HG02759 (cell line): ENCODE measurements around the gene IFITM2.
"Not testable (repeated sequence)": the region's sequence is repeated elsewhere in the genome, so short reads cannot be mapped to it uniquely, and the experiment has no call there.

ENCODE experiments used
- ATAC-seq: cut with Tn5 transposase; IDR thresholded peaks from one replicate; pipeline ENCODE4 v1.9.1; 2021; ENCODE audit warnings: mild to moderate bottlenecking, moderate library complexity; ENCODE audit not compliant: unreplicated experiment

IFITM2 gene

DNA sequence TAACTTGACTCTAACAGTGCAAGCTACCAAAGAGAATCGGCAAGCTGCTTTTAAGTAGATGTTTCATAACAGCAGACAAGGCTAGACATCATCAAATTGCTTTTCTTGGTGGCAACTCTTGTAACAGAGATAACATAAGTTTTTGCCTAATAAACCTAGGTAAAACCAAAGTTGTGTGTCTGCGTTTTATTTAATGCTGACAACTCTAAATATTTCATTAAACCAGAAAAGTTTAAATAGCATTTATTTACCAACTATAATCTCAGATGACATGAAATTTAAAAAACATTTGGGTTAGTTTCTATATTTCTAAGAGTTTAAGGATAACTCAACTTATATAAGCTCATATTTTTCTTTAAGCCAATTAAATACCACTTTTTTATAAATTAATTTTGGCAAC, 32.3 kb downstream of the IFITM2 start:
- no peak for ATAC-seq

DNA sequence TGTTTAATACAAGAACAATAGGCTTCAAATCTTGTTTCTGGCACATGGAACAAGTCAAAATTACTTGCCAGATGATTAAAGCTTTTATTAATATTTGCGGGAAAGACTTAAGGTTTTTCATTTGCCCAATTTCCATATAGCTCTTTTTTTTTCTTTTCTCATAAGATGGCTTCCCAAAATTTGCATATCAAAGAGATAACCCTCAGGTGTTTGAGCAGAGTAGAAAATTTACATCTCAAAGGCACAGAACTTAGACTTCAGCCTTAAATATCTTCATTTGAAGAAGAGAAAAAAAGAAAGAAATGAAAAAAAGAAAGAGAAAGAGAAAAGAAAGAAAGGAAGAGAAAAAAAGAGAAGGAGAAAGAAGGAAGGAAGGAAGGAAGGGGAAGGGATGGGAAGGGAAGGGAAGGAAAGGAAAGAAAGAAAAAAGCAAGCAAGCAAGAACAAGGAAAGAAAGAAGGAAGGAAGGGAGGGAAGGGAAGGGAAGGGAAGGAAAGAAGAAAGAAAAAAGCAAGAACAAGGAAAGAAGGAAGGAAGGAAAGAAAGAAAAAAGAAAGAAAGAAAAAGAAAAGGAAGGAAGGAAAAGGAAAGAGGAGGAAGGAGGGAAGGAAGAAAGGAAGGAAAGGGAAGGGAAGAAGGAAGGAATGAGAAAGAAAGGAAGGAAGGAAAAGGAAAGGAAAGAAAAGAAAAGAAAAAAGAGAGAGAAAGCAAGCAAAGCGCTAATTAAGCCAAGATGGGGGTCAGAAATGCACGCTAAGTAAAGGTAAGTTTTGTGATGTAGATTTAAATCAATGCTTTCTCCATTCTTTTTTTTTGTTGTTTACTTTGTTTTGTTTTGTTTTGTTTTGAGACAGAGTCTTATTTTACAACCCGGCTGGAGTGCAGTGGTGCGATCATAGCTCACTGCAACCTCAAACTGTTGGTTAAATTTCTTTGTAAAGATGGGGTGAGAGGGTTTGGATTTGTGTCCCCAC, 33.2 kb downstream of the IFITM2 start:
- no peak for ATAC-seq

DNA sequence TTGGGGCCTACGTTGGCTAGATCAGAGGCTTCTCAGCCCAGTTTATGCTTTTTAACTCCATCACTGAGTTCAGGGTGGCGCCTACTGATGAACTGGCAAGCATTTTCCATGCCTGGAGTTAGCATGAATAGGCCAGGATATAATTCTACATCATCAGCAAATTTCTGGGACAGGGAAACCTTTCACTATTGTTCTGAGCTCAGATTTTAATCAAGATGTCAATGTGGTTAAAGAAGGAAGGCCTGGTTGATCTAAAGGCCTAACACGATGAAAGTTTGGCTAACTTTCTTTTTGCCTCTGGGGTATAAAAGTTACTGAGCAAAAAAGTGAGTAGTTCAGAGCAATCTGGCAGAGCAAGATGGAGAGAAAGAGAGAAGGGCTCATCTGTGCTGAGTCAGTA, 34.7 kb downstream of the IFITM2 start:
- no peak for ATAC-seq

DNA sequence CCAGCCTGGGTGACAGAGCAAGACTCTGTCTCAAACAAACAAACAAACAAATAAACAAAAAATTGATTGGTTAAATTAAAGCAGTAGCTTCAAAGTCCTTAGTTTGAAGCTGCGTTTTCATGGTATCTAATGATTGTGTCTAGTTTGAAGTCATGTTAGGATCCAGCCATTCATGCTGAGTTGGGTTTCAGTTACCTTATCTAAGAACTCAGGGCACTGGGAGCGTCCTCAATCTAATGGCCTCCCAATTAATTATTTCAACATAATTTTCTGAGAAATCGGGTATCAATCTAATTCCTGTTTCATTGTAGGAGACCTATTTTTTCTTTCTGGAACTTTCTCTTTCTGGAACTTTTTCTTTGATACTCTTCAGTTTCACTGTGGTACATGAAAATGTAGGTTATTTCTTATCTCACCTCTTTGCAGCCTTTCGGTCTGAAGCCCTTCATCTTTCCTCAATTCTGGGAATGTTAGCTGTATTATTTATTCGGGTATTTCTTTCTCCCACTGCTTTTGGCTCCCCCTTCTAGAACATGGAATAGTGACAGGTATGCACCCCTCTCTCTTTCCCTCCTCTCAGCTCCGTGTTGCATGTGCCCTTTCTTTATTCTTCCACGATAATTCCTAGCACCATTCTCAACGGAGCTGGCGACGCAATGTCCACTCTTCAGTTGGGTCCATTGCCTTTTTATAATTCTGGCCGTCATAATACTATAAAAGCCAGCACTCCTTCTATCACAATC, 37.4 kb downstream of the IFITM2 start:
- no peak for ATAC-seq

DNA sequence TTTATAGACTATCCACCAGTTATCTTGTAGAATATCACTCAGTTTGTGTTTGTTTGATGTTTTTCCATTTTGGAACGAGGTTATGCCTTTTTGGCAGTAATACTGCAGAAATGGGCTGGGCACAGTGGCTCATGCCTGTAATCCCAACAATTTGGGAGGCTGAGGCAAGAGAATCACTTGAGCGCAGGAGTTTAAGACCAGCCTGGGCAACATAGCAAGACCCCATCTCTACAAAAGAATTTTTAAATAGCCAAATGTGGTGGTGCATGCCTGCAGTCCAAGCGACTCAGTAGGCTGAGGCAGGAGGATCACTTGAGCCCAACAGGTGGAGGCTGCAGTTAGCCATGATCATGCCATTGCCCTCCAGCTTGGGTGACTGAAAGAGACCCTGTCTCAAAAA, 38.9 kb downstream of the IFITM2 start:
- no peak for ATAC-seq

DNA sequence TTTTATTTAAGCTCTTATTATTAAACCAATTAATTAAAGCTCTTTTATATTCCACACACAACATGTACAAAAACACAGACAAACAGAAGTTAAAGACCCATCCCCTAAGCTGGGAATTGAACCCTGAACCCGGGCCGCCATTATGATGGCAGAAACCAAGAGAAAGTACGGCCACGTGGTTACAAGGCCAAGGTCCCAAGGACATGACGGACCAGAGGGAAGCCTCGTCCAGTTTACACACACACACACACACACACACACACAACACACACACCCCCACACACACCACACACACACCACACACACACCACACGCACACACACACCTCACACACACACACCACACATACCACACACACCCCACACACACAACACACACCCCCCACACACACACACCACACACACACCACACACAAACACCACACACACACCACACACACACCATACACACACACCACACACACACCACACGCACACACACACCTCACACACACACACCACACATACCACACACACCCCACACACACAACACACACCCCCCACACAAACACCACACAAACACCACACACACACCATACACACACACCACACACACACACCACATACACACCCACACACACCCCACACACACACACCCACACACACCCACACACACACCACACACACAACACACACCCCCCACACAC, 41.8 kb downstream of the IFITM2 start:
- ATAC-seq, result not testable (repeated sequence)

DNA sequence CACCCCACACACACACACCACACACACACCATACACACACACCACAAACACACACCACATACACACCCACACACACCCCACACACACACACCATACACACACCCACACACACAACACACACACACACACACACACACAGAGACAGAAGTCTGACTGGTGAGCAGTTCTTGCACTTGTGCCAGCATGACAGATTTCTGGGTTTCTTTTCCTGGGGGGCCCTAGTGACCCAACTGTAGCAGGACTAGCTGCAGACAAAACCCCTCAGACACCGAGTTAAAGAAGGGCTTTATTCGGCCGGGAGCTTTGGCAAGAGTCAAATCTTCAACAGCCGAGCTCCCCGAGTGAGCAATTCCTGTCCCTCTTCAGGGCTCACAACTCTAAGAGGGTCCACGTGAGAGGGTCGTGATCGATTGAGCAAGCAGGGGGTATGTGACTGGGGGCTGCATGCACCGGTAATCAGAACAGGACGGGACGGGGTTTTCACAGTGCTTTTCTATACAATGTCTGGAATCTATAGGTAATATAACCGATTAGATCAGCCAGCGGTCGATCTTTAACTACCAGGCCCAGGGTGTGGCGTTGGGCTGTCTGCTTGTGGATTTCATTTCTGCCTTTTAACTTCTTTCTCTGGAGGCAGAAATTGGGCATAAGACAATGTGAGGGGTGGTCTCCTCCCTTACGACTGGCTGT, 42.6 kb downstream of the IFITM2 start:
- ATAC-seq, result not testable (repeated sequence)

DNA sequence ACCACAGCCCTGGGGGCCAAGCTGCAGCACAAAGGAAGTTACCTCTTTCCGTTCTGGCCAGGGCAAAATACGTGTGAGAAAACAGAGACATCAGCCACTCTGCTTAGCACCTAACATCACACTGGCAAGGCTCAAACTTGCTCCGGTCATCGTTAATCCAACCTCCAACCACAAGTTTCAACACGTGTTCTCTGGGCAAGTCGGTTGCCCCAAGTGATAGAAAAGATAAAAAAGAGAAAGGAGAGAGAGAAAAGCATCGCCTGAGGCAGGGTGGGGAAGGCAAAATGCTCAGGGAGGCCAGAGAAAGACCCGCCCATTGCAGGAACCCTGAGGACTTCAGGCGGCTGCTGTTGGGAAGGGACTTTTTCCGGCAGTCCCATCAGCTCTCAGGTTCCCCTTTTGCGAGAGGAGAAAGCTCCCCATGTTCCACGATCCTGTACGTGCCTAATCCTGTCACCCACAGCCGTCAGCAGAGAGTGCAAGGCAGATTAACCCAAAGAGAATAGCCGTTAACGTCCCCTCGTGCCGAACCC, 43.2 kb downstream of the IFITM2 start:
- no peak for ATAC-seq

DNA sequence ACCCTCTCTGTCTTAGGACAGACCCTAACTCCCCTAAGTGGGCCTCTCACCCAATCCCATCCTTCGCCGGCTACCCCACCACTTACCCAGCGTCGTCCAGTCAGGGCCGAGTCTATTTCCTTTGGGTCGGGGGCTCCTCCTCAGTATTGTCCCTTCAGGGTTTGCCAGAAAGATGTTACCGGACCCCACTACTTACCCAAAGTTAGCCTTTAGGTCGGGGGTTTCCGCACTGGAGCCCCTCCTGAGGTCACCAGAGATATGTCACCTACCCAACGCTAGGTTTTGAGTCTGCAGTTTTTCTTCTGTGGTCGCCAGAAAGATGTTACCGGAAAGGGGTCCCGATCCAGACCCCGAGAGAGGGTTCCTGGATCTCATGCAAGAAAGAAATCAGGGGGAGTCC, 43.8 kb downstream of the IFITM2 start:
- ATAC-seq, result no peak

DNA sequence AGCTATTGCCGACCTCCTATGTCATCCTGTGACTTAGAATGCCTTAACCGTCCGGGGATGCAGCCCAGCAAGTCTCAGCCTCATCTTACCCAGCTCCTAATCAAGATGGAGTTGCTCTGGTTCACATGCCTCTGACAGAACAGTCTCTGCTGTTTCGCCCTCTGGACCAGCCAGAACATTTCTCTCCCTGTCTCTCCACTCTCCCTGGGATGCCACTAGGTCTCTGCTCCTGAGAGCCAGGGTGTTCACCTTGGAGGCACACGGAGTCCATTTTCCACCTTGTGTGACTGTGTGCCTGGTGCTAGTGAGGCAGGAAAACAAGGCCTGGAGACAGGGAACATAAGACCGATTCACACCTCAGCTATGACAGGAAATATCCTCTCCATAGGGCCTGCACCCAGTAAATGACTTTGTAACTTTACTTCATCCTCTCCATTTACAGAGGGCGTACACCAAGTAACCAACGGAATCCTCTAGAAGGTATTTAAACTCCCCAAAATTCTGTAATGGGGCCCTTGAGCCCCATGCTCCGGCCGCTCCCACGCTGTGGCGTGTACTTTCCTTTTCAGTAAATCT, 44.9 kb downstream of the IFITM2 start:
- no peak for ATAC-seq

DNA sequence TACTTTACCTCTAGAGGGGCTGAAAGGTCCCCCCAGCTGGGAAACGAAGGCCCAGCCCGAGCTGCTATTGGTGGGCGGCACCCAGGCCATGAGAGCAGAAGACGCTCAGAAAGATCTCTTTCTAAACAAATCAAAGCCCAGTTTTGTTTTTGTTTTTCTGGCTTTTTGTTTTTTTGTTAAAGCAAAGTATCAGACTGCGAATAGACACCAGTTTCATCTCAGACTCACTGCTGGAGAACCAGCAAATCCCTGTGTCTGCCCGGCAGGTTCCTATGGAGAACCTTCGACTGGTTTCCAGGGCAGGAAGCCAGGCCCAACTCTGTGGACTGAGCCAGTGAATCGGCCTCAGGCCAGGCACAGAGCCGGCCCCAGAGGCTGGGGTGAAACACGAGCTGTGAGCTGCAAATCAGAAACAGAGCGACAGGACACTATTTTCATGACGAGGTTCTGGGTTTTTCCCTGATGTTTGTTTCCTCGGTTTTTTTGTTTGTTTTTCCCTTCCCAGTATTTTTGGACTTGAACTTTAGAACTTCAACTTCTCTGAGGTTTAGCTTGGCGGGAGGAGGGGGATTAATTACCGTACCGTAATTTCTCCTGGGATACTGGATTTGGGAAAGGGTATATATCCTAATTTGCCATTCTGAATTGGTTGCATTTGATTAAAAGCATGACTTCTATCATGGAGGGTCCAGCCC, 45.7 kb downstream of the IFITM2 start:
- ATAC-seq, result no peak

DNA sequence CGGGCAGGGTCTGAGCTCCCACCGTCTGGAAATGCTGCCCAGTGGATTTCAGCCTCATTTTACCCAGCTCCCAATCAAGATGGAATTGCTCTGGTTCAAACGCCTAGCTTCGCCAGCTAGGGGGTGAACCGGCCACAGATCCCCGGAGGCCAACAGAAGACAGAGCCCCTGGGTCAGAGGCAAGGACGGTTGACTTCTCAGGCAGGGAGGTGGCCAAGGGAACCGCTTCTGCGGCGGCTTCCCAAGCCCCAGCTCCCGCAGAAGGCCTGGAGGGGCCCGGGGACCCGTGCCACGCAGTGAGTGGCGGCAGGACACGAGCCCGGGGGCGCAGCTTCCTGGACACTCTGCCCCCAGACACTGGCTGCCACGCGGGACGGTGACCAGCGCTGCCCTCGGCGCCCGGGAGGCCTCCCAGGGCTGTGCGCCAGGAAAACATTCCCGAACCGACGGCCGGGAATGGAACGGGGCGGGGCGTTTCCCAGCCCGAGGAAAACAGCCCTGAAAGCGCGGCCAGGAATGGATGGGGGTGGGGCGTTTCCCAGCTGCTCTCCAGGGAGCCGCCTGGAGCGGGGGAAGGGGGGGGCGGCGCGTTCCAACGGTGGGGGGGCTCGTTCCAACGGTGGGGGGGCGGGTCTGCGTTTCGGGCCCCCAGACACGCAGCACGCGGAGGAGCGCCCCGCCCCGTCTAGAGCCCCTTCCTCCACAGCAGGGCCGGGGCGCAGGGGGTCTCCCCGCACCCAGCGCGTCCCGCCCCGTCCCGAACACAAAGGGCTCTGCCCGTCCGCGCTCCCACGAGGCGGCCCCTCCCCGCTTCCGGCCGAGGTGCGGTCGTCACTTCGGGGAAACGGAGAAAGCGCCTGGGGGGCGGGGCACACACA, 48.2 kb downstream of the IFITM2 start:
- ATAC-seq, result no peak

DNA sequence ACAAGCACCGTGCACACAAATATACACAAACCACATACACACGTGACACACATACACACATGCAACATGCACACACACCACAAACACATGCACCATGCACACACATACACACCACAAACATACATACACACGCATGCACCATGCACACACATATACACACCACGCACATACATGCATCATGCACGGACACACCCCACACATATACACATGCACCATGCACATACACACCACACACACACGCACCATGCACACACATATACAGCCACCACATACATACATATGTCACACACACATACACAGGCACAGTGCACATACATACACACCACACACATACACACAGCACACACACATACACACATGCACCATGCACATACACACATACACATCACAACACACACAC, 49.0 kb downstream of the IFITM2 start:
- ATAC-seq, result no peak

DNA sequence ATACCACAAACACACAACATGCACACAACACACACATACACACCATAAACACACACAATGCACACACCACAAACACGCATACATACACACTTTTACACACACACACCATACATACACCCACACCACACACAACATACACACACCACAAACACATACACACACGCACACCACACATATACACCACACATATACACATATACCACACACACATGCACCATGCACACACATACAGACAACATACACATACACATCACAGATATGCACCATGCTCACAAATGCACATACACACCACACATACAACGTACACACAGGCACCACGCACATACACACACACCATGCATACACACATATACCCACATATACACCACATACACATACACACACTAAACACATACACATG, 50.0 kb downstream of the IFITM2 start:
- no peak for ATAC-seq

DNA sequence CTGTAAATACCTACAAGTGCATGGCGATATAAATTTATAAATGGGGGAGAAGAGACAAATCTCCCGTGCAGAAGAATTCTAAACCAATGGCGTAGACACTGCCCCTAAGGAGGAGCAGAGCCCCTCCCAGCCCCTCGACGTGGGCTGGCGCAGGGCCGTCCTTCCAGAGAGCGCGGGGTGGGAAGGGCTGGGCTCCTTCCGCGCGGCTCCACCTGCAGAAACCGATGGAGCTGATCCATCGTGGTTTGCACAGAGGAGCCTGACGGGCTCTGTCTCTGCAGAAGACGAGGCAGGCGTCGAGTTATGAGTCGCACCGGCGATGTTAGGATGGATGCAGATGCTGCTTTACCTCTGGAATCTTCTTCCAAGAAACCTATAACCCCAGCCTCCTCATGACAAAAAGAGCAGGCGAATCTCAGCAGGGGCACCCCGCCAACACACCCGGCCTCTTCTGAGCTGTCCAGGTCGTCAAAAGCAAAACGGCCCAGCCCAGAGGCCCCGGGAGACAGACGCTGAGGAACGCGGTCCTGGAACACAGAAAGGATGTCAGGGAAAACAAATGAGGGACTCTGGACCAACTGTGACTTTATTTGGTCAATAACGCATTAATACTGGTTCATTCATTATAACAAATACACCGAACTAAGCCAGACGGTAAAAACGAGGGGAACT, 50.6 kb downstream of the IFITM2 start:
- ATAC-seq, result no peak
